H1 (cell line): ENCODE results near the gene NOL4L. TPM values are rescaled to one million over a fixed set of nuclear protein-coding genes. Genes with fewer than 3 reads are reported as not detected.

Source experiments
- GTF2F1 ChIP-seq: IDR thresholded peaks from 2 replicates; pipeline ENCODE4 v1.6.1; 2012; ENCODE audit warnings: low read depth, low read length, improper control_type of control experiment, borderline replicate concordance
- HDAC6 ChIP-seq: IDR thresholded peaks from one replicate; pipeline ENCODE4 v1.7.1; 2012; ENCODE audit warnings: low read depth, mild to moderate bottlenecking, inconsistent platforms, low read length, moderate library complexity
- KDM4A ChIP-seq: IDR thresholded peaks from one replicate; pipeline ENCODE4 v1.7.1; 2012; ENCODE audit warnings: low read depth, mild to moderate bottlenecking, moderate library complexity, low read length, inconsistent platforms; ENCODE audit not compliant: severe bottlenecking
- polyA plus RNA-seq, 7 experiments: library from polyadenylated mRNA; depleted of rRNA in 3 of 7; stranded (reverse) in 5 of 7; unstranded in 2 of 7; fragments of >200 nt in 5 of 7; fragments of 200-250 nt in 2 of 7; gene quantifications; 1 replicate in 5 of 7; 2 replicates in 1 of 7; 4 replicates in 1 of 7; pipeline versions ENCODE4 v1.2.1 to v1.2.3, GENCODE V29; 2011 to 2013; ENCODE audit warnings: missing spikeins in 2 of 7, mixed read lengths in 2 of 7
- total RNA-seq: library from RNA; stranded (reverse); fragmentation: NEBNext Ultra II Directional; extraction: Animal tissue kit (Norgen Biotek cat#: 25700); gene quantifications from 2 replicates; pipeline ENCODE4 v1.2.1, GENCODE V29; 2021

NOL4L gene
- total and polyA plus RNA-seq, 2 of the 8 experiments (the other 6 are each of a cell fraction or from before 2014, with no cell fraction given), result 15.3 to 23.7 TPM

GRCh38 chr20:32526541-32526940 lies 58.6 kb downstream of the NOL4L start (continued):
- no peak for TF ChIP-seq GTF2F1
- TF ChIP-seq KDM4A, result no peak
- TF ChIP-seq HDAC6, result no peak
